ENCODE measurements around the gene TYW1. TPM values are rescaled to one million over a fixed set of nuclear protein-coding genes. Genes with fewer than 3 reads are reported as not detected.
A peak's percentile ranks its signal among the peaks of the same experiment; 100 is the strongest.
"Not testable (repeated sequence)": the region's sequence is repeated elsewhere in the genome, so short reads cannot be mapped to it uniquely, and the experiment has no call there.

Gene TYW1
- total RNA-seq, 1 donor, result 14.8 TPM

DNA sequence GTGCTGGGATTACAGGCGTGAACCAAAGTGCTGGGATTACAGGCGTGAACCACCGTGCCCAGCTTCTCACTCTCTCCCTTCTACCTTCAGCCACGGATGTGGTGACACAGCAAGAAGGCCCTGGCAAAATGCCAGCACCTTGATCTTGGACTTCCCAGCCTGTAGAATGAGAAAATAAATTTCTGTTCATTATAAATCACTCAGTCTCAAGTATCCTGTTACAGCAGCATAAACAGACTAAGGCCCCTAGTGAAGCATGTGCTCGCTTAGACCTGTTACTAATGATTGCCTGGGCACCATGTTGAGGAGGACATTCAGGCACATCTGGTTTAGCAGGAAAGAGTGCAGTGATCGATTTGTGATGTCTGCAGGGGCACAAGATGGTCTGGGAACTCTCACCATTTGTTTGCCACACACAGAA is 263.5 kb downstream of the TYW1 start:
- not testable (repeated sequence) for H4K20me1 ChIP-seq (ENCODE audit: insufficient read depth, low read length); H3K4me1 ChIP-seq (ENCODE audit: insufficient read depth, low read length); H3K36me3 ChIP-seq (ENCODE audit: insufficient read depth, low read length); H3K27ac ChIP-seq (ENCODE audit: low read depth, low read length); H2AFZ ChIP-seq (ENCODE audit: low read length); DNase-seq (ENCODE audit: insufficient read length, low spot score, missing footprints); H3K79me2 ChIP-seq (ENCODE audit: insufficient read depth, low read length); H3K4me3 ChIP-seq (ENCODE audit: insufficient read depth, low read length); H3K4me2 ChIP-seq (ENCODE audit: insufficient read depth, low read length); H3K9me3 ChIP-seq (ENCODE audit: low read depth, low read length); H3K27me3 ChIP-seq (ENCODE audit: insufficient read depth, low read length)

GRCh38 chr7:67264000-67264399 is 267.4 kb downstream of the TYW1 start:
- H3K27me3 ChIP-seq (ENCODE audit: insufficient read depth, low read length); H4K20me1 ChIP-seq (ENCODE audit: insufficient read depth, low read length); H2AFZ ChIP-seq (ENCODE audit: low read length); H3K36me3 ChIP-seq (ENCODE audit: insufficient read depth, low read length); H3K9me3 ChIP-seq (ENCODE audit: low read depth, low read length); H3K79me2 ChIP-seq (ENCODE audit: insufficient read depth, low read length); H3K4me3 ChIP-seq (ENCODE audit: insufficient read depth, low read length); H3K27ac ChIP-seq (ENCODE audit: low read depth, low read length); H3K4me1 ChIP-seq (ENCODE audit: insufficient read depth, low read length); DNase-seq (ENCODE audit: insufficient read length, low spot score, missing footprints); H3K4me2 ChIP-seq (ENCODE audit: insufficient read depth, low read length): not testable (repeated sequence)

DNA sequence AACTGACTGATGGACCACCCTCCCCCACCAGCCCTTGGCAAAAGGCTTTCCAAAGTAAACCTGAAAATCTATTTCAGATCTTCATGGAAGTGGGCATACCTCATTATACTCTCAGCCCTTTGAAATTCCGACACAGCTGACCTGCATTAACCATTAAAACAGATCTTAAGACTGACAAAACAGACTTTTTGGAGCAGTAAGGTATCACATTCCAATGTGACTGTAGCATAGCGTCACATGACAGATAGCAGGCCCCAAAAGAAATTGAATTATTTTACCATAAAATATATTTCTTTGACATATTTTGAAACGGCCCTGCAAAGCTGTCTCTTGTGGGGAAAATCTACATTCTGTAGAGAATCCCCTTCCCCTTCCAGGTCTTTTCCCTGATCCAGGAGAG is 269.4 kb downstream of the TYW1 start:
- not testable (repeated sequence) for H3K9me3 ChIP-seq (ENCODE audit: low read depth, low read length); DNase-seq (ENCODE audit: insufficient read length, low spot score, missing footprints)

GRCh38 chr7:67267914-67268313 is 271.3 kb downstream of the TYW1 start:
- Histone ChIP-seq H3K4me3 (ENCODE audit: insufficient read depth, low read length) (no peak overlapping the region), H3K79me2 (ENCODE audit: insufficient read depth, low read length) (no peaks in the 10 kb centered on the region), H3K4me2 (ENCODE audit: insufficient read depth, low read length) (no peak overlapping the region), H3K27me3 (ENCODE audit: insufficient read depth, low read length) (no peaks in the 10 kb centered on the region), H4K20me1 (ENCODE audit: insufficient read depth, low read length) (no peaks in the 10 kb centered on the region), H3K9me3 (ENCODE audit: low read depth, low read length) (no peaks in the 10 kb centered on the region), H2AFZ (ENCODE audit: low read length) (no peak overlapping the region), H3K36me3 (ENCODE audit: insufficient read depth, low read length) (no peaks in the 10 kb centered on the region), H3K27ac (ENCODE audit: low read depth, low read length) (no peak overlapping the region), H3K4me1 (ENCODE audit: insufficient read depth, low read length) (no peaks in the 10 kb centered on the region)
- TF ChIP-seq CTCF (IDR thresholded peaks at IDR 0.05; ENCODE audit: extremely low read depth, low read depth, low read length), result no peak
- DNase-seq (ENCODE audit: insufficient read length, low spot score, missing footprints), result peak; percentile 35

More for the DNA sequence above, 269.4 kb downstream of the TYW1 start:
- H3K4me3 ChIP-seq (ENCODE audit: insufficient read depth, low read length); H3K4me1 ChIP-seq (ENCODE audit: insufficient read depth, low read length); H3K27ac ChIP-seq (ENCODE audit: low read depth, low read length); H2AFZ ChIP-seq (ENCODE audit: low read length); H4K20me1 ChIP-seq (ENCODE audit: insufficient read depth, low read length); H3K27me3 ChIP-seq (ENCODE audit: insufficient read depth, low read length); H3K79me2 ChIP-seq (ENCODE audit: insufficient read depth, low read length); H3K36me3 ChIP-seq (ENCODE audit: insufficient read depth, low read length); H3K4me2 ChIP-seq (ENCODE audit: insufficient read depth, low read length): not testable (repeated sequence)

DNA sequence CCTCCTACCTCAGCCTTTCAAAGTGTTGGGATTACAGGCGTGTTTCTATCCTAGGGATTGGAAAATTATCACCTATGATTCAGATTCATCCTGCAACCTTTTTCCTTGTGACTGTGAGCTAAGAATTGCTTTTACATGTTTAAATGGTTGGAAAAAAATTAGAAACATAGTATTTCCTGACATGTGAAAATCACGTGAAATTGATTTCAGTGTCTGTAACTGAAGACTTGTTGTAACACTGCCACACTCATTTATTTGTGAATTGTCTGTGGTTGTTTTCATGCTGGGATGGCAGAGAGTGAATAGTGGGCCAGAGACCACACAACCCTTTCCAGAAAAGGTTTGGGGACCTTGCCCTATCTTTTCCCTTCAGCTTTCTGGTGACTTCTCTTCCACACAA is 273.3 kb downstream of the TYW1 start:
- H3K27ac ChIP-seq (ENCODE audit: low read depth, low read length); H3K9me3 ChIP-seq (ENCODE audit: low read depth, low read length); H4K20me1 ChIP-seq (ENCODE audit: insufficient read depth, low read length); H3K4me2 ChIP-seq (ENCODE audit: insufficient read depth, low read length); H3K79me2 ChIP-seq (ENCODE audit: insufficient read depth, low read length); H3K36me3 ChIP-seq (ENCODE audit: insufficient read depth, low read length); H3K4me1 ChIP-seq (ENCODE audit: insufficient read depth, low read length); H3K27me3 ChIP-seq (ENCODE audit: insufficient read depth, low read length); DNase-seq (ENCODE audit: insufficient read length, low spot score, missing footprints); H3K4me3 ChIP-seq (ENCODE audit: insufficient read depth, low read length); H2AFZ ChIP-seq (ENCODE audit: low read length): not testable (repeated sequence)

Small RNA genes lying within 50 kb of the gene (small RNA-seq; reads per million reads assigned to genes)
- gene AC073089.1 (not detected), gene MIR4650-1 (not detected), gene RN7SL43P (not detected)

Other genes starting within 250 kb of the TYW1 start
- gene TMEM248, start 75.6 kb upstream of the TYW1 start, total RNA-seq, result 118 and 131 TPM in 2 replicates
- 78.9 and 83.7 TPM in 2 replicates for gene SBDS, start 1.2 kb upstream of the TYW1 start, total RNA-seq